Mesenchymal stem cell (in vitro differentiated cells and primary cell): ENCODE results near the gene IL17RC.

Experiments
- DNase-seq: peaks from one replicate; pipeline ENCODE4 v3.0.0-alpha.2; 2013
- H2AFZ ChIP-seq: one replicate; pipeline ENCODE4 v1.6.1; 2013; ENCODE audit warnings: low read depth, mild to moderate bottlenecking, control low read depth, inconsistent platforms, low read length, moderate library complexity
- H2AK5ac ChIP-seq: 2 replicates; pipeline ENCODE4 v1.6.1; 2013; ENCODE audit warnings: low read length, moderate library complexity, mild to moderate bottlenecking, inconsistent platforms; ENCODE audit not compliant: severe bottlenecking
- H2BK120ac ChIP-seq: one replicate; pipeline ENCODE4 v1.6.1; 2013; ENCODE audit warnings: low read depth, mild to moderate bottlenecking, inconsistent platforms, low read length, moderate library complexity
- H2BK12ac ChIP-seq, 2 experiments: one replicate each; pipeline ENCODE4 v1.6.1; 2013; ENCODE audit warnings: inconsistent platforms in 2 of 2, low read length in 2 of 2, mild to moderate bottlenecking in 2 of 2, moderate library complexity in 2 of 2, control low read depth in 1 of 2
- H2BK15ac ChIP-seq: one replicate; pipeline ENCODE4 v1.6.1; 2013; ENCODE audit warnings: mild to moderate bottlenecking, low read depth, inconsistent platforms; ENCODE audit not compliant: poor library complexity, severe bottlenecking
- H2BK5ac ChIP-seq: 2 replicates; pipeline ENCODE4 v1.6.1; 2013; ENCODE audit warnings: low read depth, mild to moderate bottlenecking, low read length, control low read depth, inconsistent platforms; ENCODE audit not compliant: poor library complexity, severe bottlenecking
- H3K14ac ChIP-seq, 2 experiments: one replicate each; pipeline ENCODE4 v1.6.1; 2013; ENCODE audit warnings: inconsistent platforms in 2 of 2, low read length in 2 of 2, control low read depth in 1 of 2, mild to moderate bottlenecking in 1 of 2, moderate library complexity in 1 of 2
- H3K18ac ChIP-seq, 2 experiments: one replicate each; pipeline ENCODE4 v1.6.1; 2013; ENCODE audit warnings: inconsistent platforms in 2 of 2, low read length in 2 of 2, control low read depth in 1 of 2, low read depth in 1 of 2, mild to moderate bottlenecking in 1 of 2
- H3K23ac ChIP-seq, 2 experiments: one replicate each; pipeline ENCODE4 v1.6.1; 2013; ENCODE audit warnings: inconsistent platforms in 2 of 2, low read length in 2 of 2, mild to moderate bottlenecking in 2 of 2, moderate library complexity in 2 of 2, control low read depth in 1 of 2
- H3K27ac ChIP-seq: 2 replicates; pipeline ENCODE4 v1.5.1; 2013; ENCODE audit warnings: mild to moderate bottlenecking, moderate library complexity, low read length, control low read depth, inconsistent platforms; ENCODE audit not compliant: poor library complexity, severe bottlenecking
- H3K27me3 ChIP-seq, 2 experiments: 2 replicates each; pipeline versions ENCODE4 v1.6.1 to v1.7.0; 2013; ENCODE audit warnings: low read length in 2 of 2, mild to moderate bottlenecking in 2 of 2, moderate library complexity in 2 of 2, control low read depth in 1 of 2, inconsistent platforms in 1 of 2; ENCODE audit not compliant: control insufficient read depth in 1 of 2, insufficient read depth in 1 of 2
- H3K36me3 ChIP-seq, 2 experiments: 2 replicates each; pipeline versions ENCODE4 v1.6.1 to v1.7.0; 2013; ENCODE audit warnings: low read length in 2 of 2, control low read depth in 1 of 2, inconsistent platforms in 1 of 2, low read depth in 1 of 2, mild to moderate bottlenecking in 1 of 2; ENCODE audit not compliant: insufficient read depth in 2 of 2, control insufficient read depth in 1 of 2
- H3K4ac ChIP-seq, 2 experiments: one replicate each; pipeline ENCODE4 v1.6.1; 2013; ENCODE audit warnings: inconsistent platforms in 2 of 2, low read length in 2 of 2, mild to moderate bottlenecking in 2 of 2, moderate library complexity in 2 of 2, control low read depth in 1 of 2, low read depth in 1 of 2
- H3K4me1 ChIP-seq: 2 replicates; pipeline ENCODE4 v1.6.1; 2013; ENCODE audit warnings: low read depth, low read length, control low read depth; ENCODE audit not compliant: control insufficient read depth, insufficient read depth
- H3K4me2 ChIP-seq: 2 replicates; pipeline ENCODE4 v1.6.1; 2013; ENCODE audit warnings: low read length, mild to moderate bottlenecking, inconsistent platforms; ENCODE audit not compliant: poor library complexity, severe bottlenecking
- H3K4me3 ChIP-seq, 2 experiments: 2 replicates each; pipeline versions ENCODE4 v1.5.1 to v1.7.0; 2013; ENCODE audit warnings: low read length in 2 of 2, mild to moderate bottlenecking in 2 of 2, control low read depth in 1 of 2, low read depth in 1 of 2; ENCODE audit not compliant: insufficient read depth in 1 of 2
- H3K79me1 ChIP-seq: replicated peaks from 2 replicates; pipeline ENCODE4 v1.6.1; 2013; ENCODE audit warnings: mild to moderate bottlenecking, control low read depth, low read length, inconsistent platforms; ENCODE audit not compliant: poor library complexity, severe bottlenecking
- H3K9ac ChIP-seq: 2 replicates; pipeline ENCODE4 v1.7.0; 2013; ENCODE audit warnings: mild to moderate bottlenecking, low read length, moderate library complexity
- H3K9me3 ChIP-seq: 2 replicates; pipeline ENCODE4 v1.7.0; 2013; ENCODE audit warnings: mild to moderate bottlenecking, low read length; ENCODE audit not compliant: control insufficient read depth
- H4K8ac ChIP-seq: one replicate; pipeline ENCODE4 v1.6.1; 2013; ENCODE audit warnings: inconsistent platforms, mild to moderate bottlenecking, low read length, moderate library complexity
- H4K91ac ChIP-seq: one replicate; pipeline ENCODE4 v1.6.1; 2013; ENCODE audit warnings: mild to moderate bottlenecking, low read length, inconsistent platforms
- WGBS: methylation state at CpG from one replicate; pipeline ENCODE4 v1.1.7; 2013; ENCODE audit warnings: mixed read lengths; 5-methylcytosine and 5-hydroxymethylcytosine counted together

The IL17RC gene

GRCh38 chr3:9947025-9947995 is 30.4 kb downstream of the IL17RC start:
- no peaks in the 10 kb centered on the region for H3K9me3 ChIP-seq
- H3K27me3 ChIP-seq, result no peaks in the 10 kb centered on the region
- H3K4ac ChIP-seq, result peak overlapping the region; percentile 84 to 90
- H3K79me1 ChIP-seq, result peaks cover 12% of the 10 kb centered on the region
- H2BK12ac ChIP-seq, result peak overlapping the region; percentile 14 to 47
- H2AFZ ChIP-seq, result peak overlapping the region; percentile 49
- 33% methylated on average over 63 of the region's 86 CpGs for WGBS
- H3K27ac ChIP-seq, result no peak overlapping the region
- H2BK120ac ChIP-seq, result peak overlapping the region; percentile 57
- H4K8ac ChIP-seq, result peak overlapping the region; percentile 62
- H2AK5ac ChIP-seq, result no peak overlapping the region
- peaks cover 33% of the 10 kb centered on the region for H3K4me1 ChIP-seq
- H2BK15ac ChIP-seq, result peak overlapping the region; percentile 31
- H3K23ac ChIP-seq, result peak overlapping the region in 1 of 2 experiments; percentile 94
- H3K4me2 ChIP-seq, result peak overlapping the region; percentile 58
- peaks cover 31 to 42% of the 10 kb centered on the region in 2 experiments for H3K36me3 ChIP-seq
- peak overlapping the region; percentile 90 for H4K91ac ChIP-seq
- DNase-seq, result peak; percentile 79
- H3K4me3 ChIP-seq, result peak overlapping the region; percentile 60 to 87
- peak overlapping the region; percentile 88 for H3K9ac ChIP-seq
- H2BK5ac ChIP-seq, result no peak overlapping the region
- peak overlapping the region in 1 of 2 experiments; percentile 98 for H3K14ac ChIP-seq
- peak overlapping the region; percentile 70 to 84 for H3K18ac ChIP-seq

- H3K9me3 ChIP-seq, result no peaks in the 10 kb centered on the region
- peaks cover 12% of the 10 kb centered on the region for H3K79me1 ChIP-seq
- no peak overlapping the region for H2BK5ac ChIP-seq
- H3K27ac ChIP-seq, result no peak overlapping the region
- H3K18ac ChIP-seq, result no peak overlapping the region
- no peak overlapping the region for H2AFZ ChIP-seq
- peaks cover 34% of the 10 kb centered on the region for H3K4me1 ChIP-seq
- H4K91ac ChIP-seq, result no peak overlapping the region
- no peak overlapping the region for H4K8ac ChIP-seq
- no peak overlapping the region for H3K23ac ChIP-seq
- 95% methylated on average over 3 of the region's 3 CpGs for WGBS
- H3K9ac ChIP-seq, result no peak overlapping the region
- no peak overlapping the region for H3K4me2 ChIP-seq
- H3K14ac ChIP-seq, result no peak overlapping the region
- no peaks in the 10 kb centered on the region for H3K27me3 ChIP-seq
- no peak overlapping the region for H3K4ac ChIP-seq
- H3K36me3 ChIP-seq, result peaks cover 26 to 31% of the 10 kb centered on the region in 2 experiments
- no peak overlapping the region for H2BK120ac ChIP-seq
- H2AK5ac ChIP-seq, result no peak overlapping the region
- H3K4me3 ChIP-seq, result no peak overlapping the region
- H2BK12ac ChIP-seq, result no peak overlapping the region
- peak overlapping the region; percentile 26 for H2BK15ac ChIP-seq
- no peak for DNase-seq
These were observed 31.7 kb downstream of the IL17RC start for GRCh38 chr3:9948586-9948985.

GRCh38 chr3:9949115-9949514 is 32.2 kb downstream of the IL17RC start:
- Histone ChIP-seq H3K9ac (no peak overlapping the region), H2BK5ac (no peak overlapping the region), H2BK120ac (no peak overlapping the region), H2BK15ac (no peak overlapping the region), H3K18ac (no peak overlapping the region), H3K4me1 (peaks cover 34% of the 10 kb centered on the region), H2AFZ (no peak overlapping the region), H3K79me1 (peaks cover 12% of the 10 kb centered on the region), H3K23ac (no peak overlapping the region), H3K4ac (no peak overlapping the region), H2AK5ac (no peak overlapping the region), H2BK12ac (no peak overlapping the region), H3K4me3 (no peak overlapping the region), H3K9me3 (no peaks in the 10 kb centered on the region), H3K27ac (no peak overlapping the region), H4K8ac (no peak overlapping the region), H3K36me3 (peaks cover 20 to 29% of the 10 kb centered on the region in 2 experiments), H3K27me3 (no peaks in the 10 kb centered on the region), H3K14ac (no peak overlapping the region), H3K4me2 (no peak overlapping the region), H4K91ac (no peak overlapping the region)
- no peak for DNase-seq
- 94% methylated on average over 7 of the region's 7 CpGs for WGBS

- no peak overlapping the region for H3K14ac ChIP-seq
- WGBS, result 83% methylated on average over 9 of the region's 9 CpGs
- H3K79me1 ChIP-seq, result peaks cover 10% of the 10 kb centered on the region
- no peak overlapping the region for H2BK120ac ChIP-seq
- no peak overlapping the region for H4K91ac ChIP-seq
- H2AK5ac ChIP-seq, result no peak overlapping the region
- no peak overlapping the region for H3K4me3 ChIP-seq
- H3K18ac ChIP-seq, result no peak overlapping the region
- H2BK15ac ChIP-seq, result no peak overlapping the region
- H3K9ac ChIP-seq, result no peak overlapping the region
- H2AFZ ChIP-seq, result no peak overlapping the region
- peaks cover 32% of the 10 kb centered on the region for H3K4me1 ChIP-seq
- H3K4ac ChIP-seq, result no peak overlapping the region
- H3K36me3 ChIP-seq, result peaks cover 15 to 24% of the 10 kb centered on the region in 2 experiments
- no peak overlapping the region for H3K23ac ChIP-seq
- DNase-seq, result no peak
- no peak overlapping the region for H3K27ac ChIP-seq
- no peaks in the 10 kb centered on the region for H3K27me3 ChIP-seq
- no peak overlapping the region for H2BK12ac ChIP-seq
- no peaks in the 10 kb centered on the region for H3K9me3 ChIP-seq
- H2BK5ac ChIP-seq, result no peak overlapping the region
- no peak overlapping the region for H4K8ac ChIP-seq
- H3K4me2 ChIP-seq, result no peak overlapping the region
These were observed 32.7 kb downstream of the IL17RC start for GRCh38 chr3:9949626-9950025.
